Right atrium auricular region (tissue), 2 donors: ENCODE measurements around the gene CDC42. TPM values are rescaled to one million over a fixed set of nuclear protein-coding genes. Genes with fewer than 3 reads are reported as not detected.

Source experiments
- DNase-seq: peaks from one replicate; pipeline ENCODE4 v3.0.0-alpha.2; 2019; ENCODE audit warnings: low spot score
- H3K27ac ChIP-seq, 2 donors: fragments of 200-600 bp; sonication (generic); 1 replicate in 1 of 2; 2 replicates in 1 of 2; pipeline ENCODE4 v1.5.1; 2016 to 2019
- H3K27me3 ChIP-seq, 2 donors: fragments of 200-600 bp; sonication (generic); one replicate each; pipeline versions ENCODE4 v1.5.1 to v1.6.0; 2017 to 2019
- H3K36me3 ChIP-seq: fragments of 200-600 bp; sonication (generic); one replicate; pipeline ENCODE4 v1.5.1; 2016
- H3K4me1 ChIP-seq, 2 donors: fragments of 200-600 bp; sonication (generic); one replicate each; pipeline versions ENCODE4 v1.5.1 to v1.6.0; 2017 to 2019
- H3K4me3 ChIP-seq, 2 donors: fragments of 200-600 bp; sonication (generic); 1 replicate in 1 of 2; 2 replicates in 1 of 2; pipeline ENCODE4 v1.5.1; 2017 to 2019; ENCODE audit warnings: mild to moderate bottlenecking in 1 of 2, moderate library complexity in 1 of 2
- H3K9me3 ChIP-seq, 2 donors: fragments of 200-600 bp; sonication (generic); one replicate each; pipeline ENCODE4 v1.5.1; 2019
- total RNA-seq, 2 donors: library from RNA; depleted of rRNA; stranded (reverse); fragments of >200 nt; gene quantifications; one replicate each; pipeline ENCODE4 v1.1.0, GENCODE V29; 2016
- TF ChIP-seq, protein P1 (sequence below), 2 donors: fragments of 200-600 bp; sonication (generic); IDR thresholded peaks; one replicate each; pipeline ENCODE4 v1.5.1; 2019; ENCODE audit warnings: antibody characterized with exemption in 2 of 2

Gene CDC42
- total RNA-seq, 2 donors from 2014 or later, result 144 to 147 TPM

DNA sequence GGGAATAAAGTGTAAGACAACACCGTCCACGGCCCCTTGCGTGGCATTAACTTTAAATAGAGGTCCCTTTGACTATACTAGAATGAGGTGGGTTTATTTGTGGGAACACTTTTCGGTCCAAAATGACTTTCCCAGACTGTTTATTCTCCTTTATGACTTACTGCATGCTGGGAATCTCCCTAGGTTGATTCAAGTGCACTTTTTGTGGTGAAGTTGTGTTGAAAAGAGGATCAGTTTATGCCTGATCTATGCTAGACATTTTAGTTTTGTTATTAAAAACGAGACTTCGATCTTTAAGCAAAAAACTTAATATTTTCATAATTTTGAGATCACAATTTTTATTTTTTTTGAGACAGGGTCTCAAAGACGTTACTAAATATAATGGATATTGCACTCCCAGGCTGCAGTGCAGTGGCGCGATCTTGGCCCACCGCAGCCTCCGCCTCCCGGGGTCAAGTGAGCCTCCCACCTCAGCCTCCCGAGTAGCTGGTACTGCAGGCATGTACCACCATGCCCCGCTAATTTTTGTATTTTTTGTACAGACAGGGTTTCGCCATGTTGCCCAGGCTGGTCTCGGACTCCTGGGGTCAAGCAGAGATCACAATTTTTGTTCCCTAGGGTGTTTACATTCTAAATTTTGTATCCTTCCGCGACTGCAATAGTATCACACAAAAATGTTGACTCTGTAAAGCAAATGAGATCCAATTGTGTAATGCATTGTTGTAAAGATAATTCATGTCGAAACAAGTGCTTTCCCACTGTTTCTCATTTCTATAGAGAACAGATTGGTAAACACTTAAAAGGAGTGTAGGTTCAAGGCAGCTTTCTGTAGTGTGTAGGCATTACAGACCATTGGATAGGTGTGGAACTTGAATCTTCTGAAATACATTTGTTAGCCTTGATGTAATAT, 1.6 kb downstream of the CDC42 start:
- Histone ChIP-seq H3K9me3 (no peaks in the 10 kb centered on the region), H3K4me3 (peak overlapping the region; percentile 80 to 94), H3K36me3 (no peaks in the 10 kb centered on the region), H3K4me1 (peaks cover 0 to 51% of the 10 kb centered on the region in 2 donors), H3K27ac (peak overlapping the region; percentile 98 to 99), H3K27me3 (no peaks in the 10 kb centered on the region)
- DNase-seq, result no peak
- TF ChIP-seq, protein P1, sequence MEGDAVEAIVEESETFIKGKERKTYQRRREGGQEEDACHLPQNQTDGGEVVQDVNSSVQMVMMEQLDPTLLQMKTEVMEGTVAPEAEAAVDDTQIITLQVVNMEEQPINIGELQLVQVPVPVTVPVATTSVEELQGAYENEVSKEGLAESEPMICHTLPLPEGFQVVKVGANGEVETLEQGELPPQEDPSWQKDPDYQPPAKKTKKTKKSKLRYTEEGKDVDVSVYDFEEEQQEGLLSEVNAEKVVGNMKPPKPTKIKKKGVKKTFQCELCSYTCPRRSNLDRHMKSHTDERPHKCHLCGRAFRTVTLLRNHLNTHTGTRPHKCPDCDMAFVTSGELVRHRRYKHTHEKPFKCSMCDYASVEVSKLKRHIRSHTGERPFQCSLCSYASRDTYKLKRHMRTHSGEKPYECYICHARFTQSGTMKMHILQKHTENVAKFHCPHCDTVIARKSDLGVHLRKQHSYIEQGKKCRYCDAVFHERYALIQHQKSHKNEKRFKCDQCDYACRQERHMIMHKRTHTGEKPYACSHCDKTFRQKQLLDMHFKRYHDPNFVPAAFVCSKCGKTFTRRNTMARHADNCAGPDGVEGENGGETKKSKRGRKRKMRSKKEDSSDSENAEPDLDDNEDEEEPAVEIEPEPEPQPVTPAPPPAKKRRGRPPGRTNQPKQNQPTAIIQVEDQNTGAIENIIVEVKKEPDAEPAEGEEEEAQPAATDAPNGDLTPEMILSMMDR (IDR thresholded peaks at IDR 0.05), result no peak

DNA sequence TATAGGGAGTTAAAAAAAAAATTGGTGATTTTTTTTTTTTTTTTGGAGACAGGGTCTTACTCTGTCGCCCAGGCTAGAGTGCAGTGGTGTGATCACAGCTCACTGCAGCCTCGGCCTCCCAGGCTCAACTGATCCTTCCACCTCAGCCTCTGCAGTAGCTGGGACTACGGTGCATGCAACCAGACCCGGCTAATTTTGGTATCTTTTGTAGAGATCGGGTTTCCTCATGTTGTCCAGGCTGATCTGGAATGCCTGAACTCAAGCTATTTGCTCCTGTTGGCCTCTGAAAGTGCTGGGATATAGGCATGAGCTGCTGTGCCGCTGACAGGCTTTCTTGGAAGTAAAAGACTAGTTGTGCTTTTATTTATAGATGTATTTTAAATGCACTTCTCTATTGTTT, 3.0 kb downstream of the CDC42 start:
- no peak for DNase-seq
- Histone ChIP-seq H3K27me3 (no peaks in the 10 kb centered on the region), H3K9me3 (no peaks in the 10 kb centered on the region), H3K36me3 (no peaks in the 10 kb centered on the region), H3K4me3 (no peak overlapping the region), H3K27ac (peak overlapping the region in 1 of 2 donors; percentile 6), H3K4me1 (peaks cover 0 to 59% of the 10 kb centered on the region in 2 donors)
- TF ChIP-seq, protein P1 (IDR thresholded peaks at IDR 0.05), result no peak

DNA sequence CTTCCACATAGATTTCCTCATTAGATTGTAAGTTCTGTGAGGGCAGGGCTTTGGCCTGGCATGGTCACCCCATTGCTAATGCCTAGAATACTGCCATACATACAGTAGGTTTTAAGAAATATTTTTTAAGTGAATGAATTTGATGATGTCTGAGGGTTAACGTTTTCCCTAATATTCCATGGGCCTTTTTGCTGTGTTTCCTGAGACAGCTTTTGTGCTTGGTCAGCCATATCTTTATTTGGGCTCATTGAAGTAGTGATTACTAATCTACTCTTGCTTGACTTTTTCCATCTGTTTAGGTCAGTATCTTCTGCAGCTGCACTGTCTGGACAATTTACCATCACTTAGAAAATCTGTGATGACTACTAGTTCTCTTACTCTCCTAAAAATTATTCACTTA, 3.5 kb downstream of the CDC42 start:
- TF ChIP-seq, protein P1 (IDR thresholded peaks at IDR 0.05), result no peak
- peak overlapping the region in 1 of 2 donors; percentile 6 for H3K27ac ChIP-seq
- H3K4me3 ChIP-seq, result no peak overlapping the region

DNA sequence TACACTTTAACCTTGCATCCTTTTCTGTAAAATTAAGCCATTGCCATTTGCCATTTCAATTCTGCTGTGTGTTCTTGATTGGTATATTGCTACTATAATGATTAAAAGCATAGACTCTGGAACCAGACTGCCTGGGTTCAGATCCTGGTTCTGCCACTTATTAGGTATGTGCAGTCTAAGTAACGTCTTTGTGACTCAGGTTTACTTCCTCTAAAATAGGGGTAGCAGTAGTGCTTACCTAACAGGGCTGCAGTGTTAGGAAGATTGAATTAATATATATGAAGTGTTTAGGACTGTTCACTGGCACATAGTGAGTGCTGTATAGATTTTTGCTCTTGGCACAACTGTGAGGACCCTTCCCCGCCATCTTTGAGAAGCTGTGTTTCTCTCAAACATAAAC, 4.4 kb downstream of the CDC42 start:
- peaks cover 0 to 73% of the 10 kb centered on the region in 2 donors for H3K4me1 ChIP-seq
- no peaks in the 10 kb centered on the region for H3K36me3 ChIP-seq
- TF ChIP-seq, protein P1 (IDR thresholded peaks at IDR 0.05), result no peak
- no peak overlapping the region for H3K27ac ChIP-seq
- H3K9me3 ChIP-seq, result no peaks in the 10 kb centered on the region
- no peak overlapping the region for H3K4me3 ChIP-seq
- DNase-seq, result no peak
- H3K27me3 ChIP-seq, result no peaks in the 10 kb centered on the region

More for the DNA sequence above, 3.5 kb downstream of the CDC42 start:
- Histone ChIP-seq H3K27me3 (no peaks in the 10 kb centered on the region), H3K36me3 (no peaks in the 10 kb centered on the region), H3K4me1 (peaks cover 0 to 64% of the 10 kb centered on the region in 2 donors), H3K9me3 (no peaks in the 10 kb centered on the region)
- DNase-seq, result no peak

DNA sequence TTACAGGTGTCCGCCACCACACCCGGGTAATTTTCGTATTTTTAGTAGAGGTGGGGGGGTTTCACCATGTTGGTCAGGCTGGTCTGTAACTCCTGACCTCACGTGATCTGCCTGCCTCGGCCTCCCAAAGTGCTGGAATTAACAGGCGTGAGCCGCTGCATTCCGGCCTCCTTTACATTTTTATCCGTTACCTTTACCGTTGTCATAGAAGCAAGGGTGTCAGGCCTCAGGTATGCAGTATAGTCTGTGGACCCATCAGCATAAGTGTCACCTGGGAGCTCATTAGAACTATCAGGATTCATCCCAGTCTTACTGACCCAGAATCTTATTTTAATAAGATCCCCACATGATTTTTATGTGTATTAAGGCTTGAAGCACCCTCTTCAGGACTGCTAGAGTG, 5.4 kb downstream of the CDC42 start:
- Histone ChIP-seq H3K36me3 (no peaks in the 10 kb centered on the region), H3K27me3 (no peaks in the 10 kb centered on the region), H3K4me3 (no peak overlapping the region), H3K27ac (no peak overlapping the region), H3K9me3 (no peaks in the 10 kb centered on the region), H3K4me1 (peaks cover 0 to 80% of the 10 kb centered on the region in 2 donors)
- TF ChIP-seq, protein P1 (IDR thresholded peaks at IDR 0.05), result no peak
- DNase-seq, result no peak
